HEK293 (cell line): ENCODE data around the gene PROKR1.

ENCODE experiments used
- CTCF ChIP-seq: fragments of 450-650 bp; formaldehyde crosslinking; IDR thresholded peaks from 2 replicates; pipeline ENCODE4 v1.5.1; 2016; ENCODE audit warnings: missing biosample characterization, missing genetic modification characterization
- HOXD13 ChIP-seq: sonication (generic); formaldehyde crosslinking; IDR thresholded peaks from 2 replicates; pipeline ENCODE4 v1.8.0; 2022; ENCODE audit warnings: missing genetic modification reagents, borderline replicate concordance
- PBX3 ChIP-seq: sonication (generic); formaldehyde crosslinking; IDR thresholded peaks from 2 replicates; pipeline ENCODE4 v1.8.1; 2022; ENCODE audit warnings: mild to moderate bottlenecking, moderate library complexity, missing genetic modification reagents
- ZNF138 ChIP-seq: fragments of 450-650 bp; formaldehyde crosslinking; IDR thresholded peaks from 2 replicates; pipeline ENCODE4 v1.5.1; 2016; ENCODE audit warnings: missing biosample characterization, missing genetic modification characterization, borderline replicate concordance
- ZNF280D ChIP-seq: fragments of 450-650 bp; formaldehyde crosslinking; IDR thresholded peaks from 2 replicates; pipeline ENCODE4 v1.5.1; 2016; ENCODE audit warnings: missing biosample characterization, missing genetic modification characterization
- ZNF449 ChIP-seq: fragments of 450-650 bp; formaldehyde crosslinking; IDR thresholded peaks from 2 replicates; pipeline ENCODE4 v1.5.1; 2017; ENCODE audit warnings: missing biosample characterization, mild to moderate bottlenecking, missing genetic modification characterization, moderate library complexity
- ZNF580 ChIP-seq: fragments of 450-650 bp; formaldehyde crosslinking; IDR thresholded peaks from 2 replicates; pipeline ENCODE4 v1.5.1; 2016; ENCODE audit warnings: missing biosample characterization, missing genetic modification characterization
- ZNF621 ChIP-seq: fragments of 450-650 bp; formaldehyde crosslinking; IDR thresholded peaks from 2 replicates; pipeline ENCODE4 v1.5.1; 2017; ENCODE audit warnings: missing biosample characterization, missing genetic modification characterization
- ZNF747 ChIP-seq: fragments of 450-650 bp; formaldehyde crosslinking; IDR thresholded peaks from 2 replicates; pipeline ENCODE4 v1.5.1; 2016; ENCODE audit warnings: missing biosample characterization, missing genetic modification characterization
- ZSCAN16 ChIP-seq: fragments of 450-650 bp; formaldehyde crosslinking; IDR thresholded peaks from 2 replicates; pipeline ENCODE4 v1.5.1; 2016; ENCODE audit warnings: missing biosample characterization, missing genetic modification characterization

GRCh38 chr2:68658266-68658665 lies 14.9 kb downstream of the PROKR1 start:
- no peak for TF ChIP-seq HOXD13 (CRISPR knock-in tag)
- no peak for TF ChIP-seq ZNF621
- TF ChIP-seq ZNF449 (tag by site-specific recombination) = no peak
- TF ChIP-seq ZNF747 (tag by site-specific recombination) = no peak
- no peak for TF ChIP-seq ZNF280D (tag by site-specific recombination)
- TF ChIP-seq ZNF580 = no peak
- TF ChIP-seq ZSCAN16 (tag by site-specific recombination) = no peak
- TF ChIP-seq ZNF138 (tag by site-specific recombination) = no peak
- TF ChIP-seq PBX3 (CRISPR knock-in tag) = no peak
- no peak for TF ChIP-seq CTCF (tag by site-specific recombination)
